Stimulated activated CD4-positive, alpha-beta T cell treated with anti-CD3 and anti-CD28 coated beads, Interleukin-15, amount 100 ng/mL, for 48 hours (primary cell): ENCODE data around the gene OSCP1.
"Not testable (repeated sequence)": the region's sequence is repeated elsewhere in the genome, so short reads cannot be mapped to it uniquely, and the experiment has no call there.

Source experiments
- DNase-seq, 2 donors: peaks; one replicate each; pipeline ENCODE4 v3.0.0-alpha.2; 2020; ENCODE audit warnings: low read depth in 2 of 2

OSCP1 gene, protein sequence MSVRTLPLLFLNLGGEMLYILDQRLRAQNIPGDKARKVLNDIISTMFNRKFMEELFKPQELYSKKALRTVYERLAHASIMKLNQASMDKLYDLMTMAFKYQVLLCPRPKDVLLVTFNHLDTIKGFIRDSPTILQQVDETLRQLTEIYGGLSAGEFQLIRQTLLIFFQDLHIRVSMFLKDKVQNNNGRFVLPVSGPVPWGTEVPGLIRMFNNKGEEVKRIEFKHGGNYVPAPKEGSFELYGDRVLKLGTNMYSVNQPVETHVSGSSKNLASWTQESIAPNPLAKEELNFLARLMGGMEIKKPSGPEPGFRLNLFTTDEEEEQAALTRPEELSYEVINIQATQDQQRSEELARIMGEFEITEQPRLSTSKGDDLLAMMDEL

DNA sequence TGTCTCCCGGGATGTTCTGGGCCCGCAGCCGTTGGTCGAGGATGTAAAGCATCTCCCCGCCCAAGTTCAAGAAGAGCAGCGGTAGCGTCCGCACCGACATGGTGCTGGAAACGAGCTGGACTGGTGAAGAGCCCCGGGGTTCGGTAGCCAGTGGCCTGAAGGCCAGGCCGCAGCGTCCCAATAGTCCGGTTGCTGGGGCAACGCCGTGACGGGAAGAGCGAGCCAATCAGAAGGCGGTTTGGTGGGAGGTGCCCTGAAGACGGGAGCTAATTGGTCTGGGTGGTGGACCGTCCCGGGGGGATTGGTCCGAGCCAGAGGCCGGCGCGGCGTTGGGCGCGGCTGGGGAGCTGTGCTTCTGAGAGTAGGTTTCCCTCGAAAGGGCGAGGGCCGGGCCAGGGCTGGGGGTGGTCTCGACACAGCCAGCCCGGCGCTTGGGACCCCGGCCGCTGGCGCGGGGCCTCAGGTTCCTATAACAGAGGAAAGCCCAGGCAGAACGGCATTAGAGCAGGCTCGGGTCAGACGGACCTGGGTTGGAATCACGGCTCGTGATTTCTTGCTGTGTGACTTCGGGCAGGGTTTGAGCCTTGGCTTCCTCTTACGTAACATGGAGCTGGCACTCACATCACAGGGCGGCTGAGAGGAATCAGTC lies at the start of gene OSCP1:
Gene OSCP1, minus strand, starts transcription at position 182 of the 649 bp plus-strand sequence. Its CDS starts 82 bp downstream, at position 100.
- DNase-seq: peak; percentile 74 to 84

DNA sequence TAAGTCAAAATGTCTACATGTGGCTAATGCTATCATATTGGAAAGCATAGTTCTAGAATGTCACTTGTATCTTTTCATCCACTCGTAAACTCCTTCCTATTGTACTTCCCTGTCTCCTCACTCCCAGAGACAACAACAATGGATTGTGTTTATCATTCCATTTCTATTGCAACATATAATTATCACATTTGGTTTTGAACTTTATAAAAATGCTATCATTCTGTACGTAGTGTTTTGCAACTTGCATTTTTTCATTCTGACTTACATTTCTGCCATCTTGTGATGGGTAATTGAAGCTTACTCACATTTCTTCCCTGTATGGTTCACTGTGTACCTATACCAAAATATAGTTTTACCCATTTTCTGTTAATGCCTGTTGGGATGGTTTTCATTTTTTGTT lies 47.0 kb upstream of the OSCP1 start:
- no peak for DNase-seq

DNA sequence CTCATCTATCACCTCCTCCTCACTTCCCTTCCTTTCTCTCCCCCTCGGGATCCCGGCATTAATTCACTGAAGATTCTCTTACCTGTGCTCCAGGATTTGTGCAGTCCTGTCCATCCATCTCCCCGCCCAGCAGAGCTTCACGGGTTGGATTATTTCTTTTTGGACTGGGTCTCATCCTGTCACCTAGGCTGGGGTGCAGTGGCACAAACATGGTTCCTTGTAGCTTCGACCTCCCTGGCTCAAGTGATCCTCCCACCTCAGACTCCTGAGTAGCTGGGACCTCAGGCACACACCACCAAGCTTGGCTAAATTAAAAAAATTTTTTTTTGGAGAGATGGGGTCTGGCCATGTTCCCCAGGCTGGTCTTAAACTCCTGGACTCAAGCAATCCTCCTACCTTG lies 44.7 kb upstream of the OSCP1 start:
- no peak for DNase-seq

DNA sequence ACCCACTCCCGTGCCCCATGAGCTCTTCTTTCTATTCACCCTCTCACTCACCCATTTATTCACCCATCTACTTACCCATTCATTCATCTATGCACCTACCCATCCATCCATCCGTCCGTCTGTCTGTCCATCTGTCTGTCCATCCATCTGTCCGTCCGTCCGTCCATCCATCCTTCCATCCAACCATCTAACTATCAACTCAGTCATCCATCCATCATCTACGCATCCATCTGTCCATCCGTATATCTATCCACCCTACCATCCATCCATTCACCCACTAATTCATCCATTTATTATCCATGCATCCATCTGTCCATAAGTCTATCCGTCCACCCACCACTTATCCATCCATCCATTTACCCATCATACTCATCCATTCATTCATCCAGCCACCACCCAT lies 43.3 kb upstream of the OSCP1 start:
- no peak for DNase-seq

DNA sequence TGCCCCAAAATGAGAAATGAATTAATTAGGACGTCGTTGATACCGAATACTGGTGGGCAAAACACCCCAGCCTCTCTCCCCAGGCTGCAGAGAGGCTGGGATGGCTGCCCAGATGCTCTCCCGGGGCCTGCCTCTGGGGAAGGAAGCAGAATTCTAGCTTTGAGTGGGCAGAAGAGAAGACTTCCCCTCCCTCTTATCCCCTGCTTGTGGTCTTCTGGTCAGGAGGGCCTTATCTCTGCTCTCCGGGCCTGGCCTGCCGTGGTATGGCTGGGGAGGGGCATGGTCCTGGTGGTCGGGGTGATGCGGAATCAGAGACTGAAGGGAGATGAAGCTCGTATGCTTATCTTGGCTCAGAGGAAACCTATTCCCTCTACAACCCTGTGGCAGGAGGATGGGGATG lies 42.2 kb upstream of the OSCP1 start:
- DNase-seq: no peak

DNA sequence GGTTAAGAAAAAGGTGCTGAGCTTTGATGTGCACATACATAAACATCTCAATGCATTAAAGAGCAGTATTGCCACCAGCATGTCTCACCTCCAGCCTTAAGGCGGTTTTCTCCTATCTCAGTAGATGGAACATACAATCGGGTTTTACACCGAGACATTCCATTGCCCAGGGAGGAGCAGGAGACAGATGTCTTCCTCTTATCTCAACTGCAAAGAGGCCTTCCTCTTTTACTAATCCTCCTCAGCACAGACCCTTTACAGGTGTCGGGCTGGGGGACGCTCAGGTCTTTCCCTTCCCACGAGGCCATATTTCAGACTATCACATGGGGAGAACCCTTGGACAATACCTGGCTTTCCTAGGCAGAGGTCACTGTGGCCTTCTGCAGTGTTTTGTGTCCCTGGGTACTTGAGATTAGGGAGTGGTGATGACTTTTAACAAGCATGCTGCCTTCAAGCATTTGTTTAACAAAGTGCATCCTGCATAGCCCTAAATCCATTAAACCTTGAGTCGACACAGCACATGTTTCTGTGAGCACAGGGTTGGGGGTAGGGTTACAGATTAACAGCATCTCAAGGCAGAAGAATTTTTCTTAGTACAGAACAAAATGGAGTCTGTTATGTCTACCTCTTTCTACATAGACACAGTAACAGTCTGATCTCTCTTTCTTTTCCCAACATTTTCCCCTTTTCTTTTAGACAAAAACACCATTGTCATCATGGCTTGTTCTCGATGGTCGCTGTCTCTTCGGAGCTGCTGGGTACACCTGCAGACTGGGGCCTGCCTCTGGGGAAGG lies 39.2 kb upstream of the OSCP1 start:
- not testable (repeated sequence) for DNase-seq

DNA sequence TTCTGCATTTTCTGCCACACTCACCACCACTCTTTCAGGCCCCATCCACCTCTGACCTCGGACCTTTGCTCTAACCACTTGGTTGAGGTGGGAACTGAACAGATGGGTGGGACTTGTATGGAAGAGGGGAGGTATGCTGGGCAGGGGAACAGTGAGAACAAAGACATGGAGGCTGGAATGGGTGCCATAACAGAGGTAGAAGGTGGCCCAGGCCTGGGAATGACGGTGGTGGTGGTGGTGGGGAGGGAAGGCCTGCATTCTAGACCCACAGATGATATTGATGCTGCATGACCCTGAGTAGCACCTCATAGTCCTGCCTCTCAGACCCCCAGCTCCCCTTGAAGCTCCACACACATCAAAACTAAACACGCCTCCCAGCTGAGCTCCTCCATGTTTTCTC lies 37.7 kb upstream of the OSCP1 start:
- no peak for DNase-seq

DNA sequence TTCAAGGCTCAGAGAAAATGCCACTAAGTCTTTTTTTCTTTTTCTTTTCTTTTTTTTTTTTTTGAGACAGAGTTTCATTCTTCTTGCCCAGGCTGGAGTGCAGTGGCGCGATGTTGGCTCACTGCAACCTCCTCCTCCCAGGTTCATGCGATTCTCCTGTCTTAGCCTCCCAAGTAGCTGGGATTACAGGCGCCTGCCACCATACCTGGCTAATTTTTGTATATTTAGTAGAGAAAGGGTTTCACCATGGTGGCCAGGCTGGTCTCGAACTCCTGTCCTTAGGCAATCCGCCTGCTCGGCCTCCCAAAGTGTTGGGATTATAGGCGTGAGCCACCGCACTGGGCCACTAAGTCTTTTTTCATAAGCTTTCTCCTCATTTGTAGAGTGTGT lies 37.1 kb upstream of the OSCP1 start:
- not testable (repeated sequence) for DNase-seq

DNA sequence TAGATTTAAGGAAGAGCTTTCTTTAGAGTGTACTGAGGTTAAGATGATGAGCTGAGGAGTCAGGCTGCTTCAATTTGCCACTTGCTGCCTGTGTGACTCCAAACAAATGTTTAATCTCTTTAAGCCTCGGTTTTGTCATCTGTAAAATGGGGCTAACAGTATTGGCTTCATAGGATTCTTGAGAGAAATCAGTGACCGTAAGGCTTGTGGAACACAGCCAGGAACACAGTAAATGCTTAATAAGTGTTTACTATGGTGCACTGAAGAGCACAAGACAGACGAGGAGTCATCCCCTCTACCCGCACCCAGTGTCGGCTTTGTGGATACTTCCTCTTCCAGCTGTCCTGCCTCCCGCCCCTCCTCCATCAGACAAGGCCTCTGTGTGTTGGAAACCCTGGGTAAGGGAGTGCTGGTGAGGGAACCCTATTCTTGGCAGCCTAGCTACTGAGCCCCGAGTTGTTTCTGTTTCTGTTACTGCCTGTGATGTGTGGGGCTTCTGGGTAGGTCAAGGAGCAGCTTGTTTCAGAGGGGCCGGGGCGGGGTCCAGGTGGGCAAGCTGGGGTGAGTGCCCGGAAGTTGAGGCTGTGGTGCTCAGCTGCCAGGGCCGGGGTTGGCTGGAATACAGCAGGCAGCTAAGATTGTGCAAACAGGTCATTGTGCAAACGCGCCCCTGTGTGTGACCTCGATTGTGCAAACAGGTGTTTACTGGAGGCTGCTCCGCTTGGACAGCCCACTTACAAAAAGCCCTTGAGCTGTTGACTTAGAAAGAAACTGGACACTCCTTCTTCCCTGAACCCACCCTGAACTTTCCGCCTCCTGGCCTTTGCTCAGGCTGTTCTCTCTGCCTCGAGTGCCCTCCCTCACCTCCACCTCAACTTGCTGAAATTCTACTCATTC lies 36.4 kb upstream of the OSCP1 start:
- DNase-seq: no peak

DNA sequence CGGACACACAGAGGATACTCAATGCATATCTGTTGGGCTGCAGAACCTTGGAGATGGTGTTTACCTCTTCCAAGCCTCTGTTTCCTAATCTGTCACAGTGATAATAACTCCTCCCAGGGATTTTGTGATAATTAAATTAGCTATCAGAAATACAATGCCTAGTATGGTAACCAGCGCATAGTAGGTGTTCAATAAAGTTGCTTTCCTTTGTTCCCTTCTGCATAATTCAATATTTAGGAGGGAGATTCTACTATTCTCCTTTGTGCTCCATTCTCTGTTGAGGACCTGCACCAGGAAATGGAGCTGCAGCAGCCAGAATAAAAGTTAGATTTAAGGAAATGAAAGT lies 35.8 kb upstream of the OSCP1 start:
- DNase-seq: no peak

DNA sequence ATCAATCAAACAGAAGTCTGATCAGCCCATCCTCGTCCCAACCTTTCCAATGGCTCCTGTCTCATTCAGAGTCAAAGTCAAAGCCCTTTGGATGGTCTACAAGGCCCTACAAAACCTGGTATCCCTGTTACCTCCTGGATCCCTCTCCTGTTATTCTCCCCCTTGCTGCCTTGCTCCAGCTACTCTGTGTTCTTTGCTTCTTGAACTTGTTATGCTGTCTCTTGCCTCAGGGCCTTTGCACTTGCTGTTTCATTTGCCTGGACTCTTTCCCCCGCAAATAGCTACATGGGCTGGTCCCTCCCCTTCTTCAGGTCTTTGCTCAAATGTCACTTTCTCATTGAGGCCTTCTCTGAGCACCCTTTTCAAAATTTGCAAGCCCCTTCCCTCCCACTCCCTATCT lies 33.8 kb upstream of the OSCP1 start:
- no peak for DNase-seq

DNA sequence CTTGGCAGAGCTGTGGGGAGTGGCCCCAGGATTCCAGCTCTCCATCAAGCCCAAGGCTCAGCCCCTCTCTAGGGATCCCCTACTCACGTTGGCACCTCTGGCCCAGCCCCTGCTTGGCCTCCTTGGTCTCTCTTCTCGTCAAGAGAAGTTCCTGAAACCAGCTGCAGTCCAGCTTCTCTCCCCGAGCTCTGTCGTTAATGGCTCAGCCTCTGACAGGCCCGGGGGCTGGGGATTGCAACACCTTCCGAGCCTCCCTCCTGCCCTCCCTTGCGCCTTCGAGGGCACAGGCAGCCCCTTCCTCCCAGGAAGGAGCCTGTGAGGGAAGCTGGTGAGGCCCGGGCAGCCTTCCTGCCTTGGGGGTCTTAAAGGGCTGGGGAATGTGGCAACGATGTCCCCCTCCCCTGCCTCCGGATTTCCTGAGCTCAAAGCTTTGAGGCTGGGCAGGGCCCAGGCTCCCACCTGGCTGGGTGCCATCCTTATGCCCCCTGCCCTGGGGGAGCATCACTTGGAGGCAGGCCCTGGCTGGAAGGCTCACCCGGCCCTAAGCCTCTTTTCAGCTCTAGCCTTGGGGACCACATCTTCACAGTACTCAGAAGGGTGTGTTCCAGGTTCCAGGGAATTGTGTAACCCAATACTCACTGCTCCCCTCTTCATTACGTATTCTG lies 32.6 kb upstream of the OSCP1 start, which contains the start of gene CSF3R:
Gene CSF3R, minus strand, starts transcription at position 190 of the 665 bp plus-strand sequence. CDS start 3,417 bp downstream, outside the sequence.
- no peak for DNase-seq

DNA sequence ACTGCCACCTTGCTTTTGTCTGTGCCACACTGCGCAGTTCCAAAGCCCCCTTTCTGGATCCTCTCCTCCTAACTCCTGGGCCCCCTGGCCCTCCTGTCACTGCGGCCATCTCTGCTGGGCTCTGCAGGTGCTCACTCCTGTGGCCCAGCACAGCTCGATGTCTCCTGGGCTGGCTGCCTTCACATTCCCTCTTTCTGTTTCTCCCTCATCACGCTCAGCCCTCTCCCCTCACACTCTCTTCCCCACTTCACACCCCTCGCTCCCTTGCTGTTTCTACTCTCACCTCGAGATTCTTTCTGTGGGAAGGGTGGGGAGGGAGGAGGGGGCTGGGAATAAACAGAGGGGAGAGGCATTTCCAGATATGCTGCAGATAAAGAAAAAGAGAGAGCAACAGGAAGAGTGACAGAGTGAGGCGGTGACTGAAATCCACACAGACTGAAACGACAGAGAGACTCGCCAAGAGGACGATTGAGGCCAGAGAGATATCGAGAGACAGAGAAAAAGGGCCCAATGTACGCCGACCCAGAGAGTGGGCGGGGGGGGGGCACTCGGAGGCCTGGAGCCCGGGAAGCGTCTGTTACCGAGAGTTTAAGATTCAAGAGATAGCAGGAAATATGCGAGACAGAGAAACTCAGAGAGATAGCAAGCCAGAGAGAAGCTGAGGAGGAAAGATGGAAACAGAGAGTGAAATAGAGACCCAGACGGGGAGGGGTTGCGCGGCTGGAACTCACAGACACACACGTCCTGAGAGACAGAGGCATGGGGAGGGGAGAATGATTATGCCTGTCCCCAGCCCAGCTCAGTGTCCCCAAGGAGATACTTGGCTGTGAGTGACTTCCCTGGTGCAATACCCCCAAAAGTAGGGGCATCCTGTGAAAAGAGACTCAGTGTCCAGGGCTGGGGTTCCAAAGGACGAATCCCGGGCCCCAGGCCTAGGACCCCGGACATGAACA lies 31.8 kb upstream of the OSCP1 start:
- DNase-seq: no peak

DNA sequence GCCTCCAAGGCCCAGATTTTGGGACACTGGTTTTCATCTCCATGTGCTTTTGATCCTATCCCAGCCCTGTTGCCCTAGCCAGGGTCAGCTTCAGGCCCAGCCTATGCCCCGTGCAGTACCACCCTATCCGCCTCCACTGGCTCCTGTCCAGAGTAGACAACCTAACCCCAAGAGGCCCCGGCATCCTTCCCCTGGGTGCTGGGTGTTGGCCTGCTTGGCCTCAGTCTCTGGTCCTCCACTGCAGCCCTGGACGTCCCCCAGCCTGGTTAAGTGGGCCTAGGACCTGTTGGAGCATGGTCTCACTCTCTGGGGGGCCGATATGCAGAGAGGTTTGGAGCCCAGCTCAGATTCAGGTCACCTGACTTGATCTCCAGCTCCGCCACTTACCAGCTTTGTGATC lies 30.8 kb upstream of the OSCP1 start:
- no peak for DNase-seq

DNA sequence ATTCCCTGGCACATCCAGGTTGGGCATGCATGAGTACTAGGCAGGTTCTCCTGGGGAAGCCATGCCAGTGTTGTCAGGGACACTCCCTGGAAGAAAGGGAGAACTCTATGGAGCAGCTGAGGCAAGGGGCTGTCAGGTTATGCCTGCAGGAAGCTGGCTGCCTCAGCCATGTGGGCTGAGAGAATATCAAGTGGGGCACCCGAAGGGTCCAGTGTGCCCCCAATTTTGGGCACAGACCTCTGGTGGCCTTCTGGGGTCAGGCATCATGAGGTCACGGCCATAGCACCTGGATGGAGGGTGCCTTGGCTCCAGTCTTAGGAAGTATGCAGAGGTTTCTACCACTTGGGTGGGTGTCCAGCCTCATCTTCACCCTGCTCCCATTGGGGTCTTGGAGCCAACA lies 29.9 kb upstream of the OSCP1 start:
- DNase-seq: no peak

DNA sequence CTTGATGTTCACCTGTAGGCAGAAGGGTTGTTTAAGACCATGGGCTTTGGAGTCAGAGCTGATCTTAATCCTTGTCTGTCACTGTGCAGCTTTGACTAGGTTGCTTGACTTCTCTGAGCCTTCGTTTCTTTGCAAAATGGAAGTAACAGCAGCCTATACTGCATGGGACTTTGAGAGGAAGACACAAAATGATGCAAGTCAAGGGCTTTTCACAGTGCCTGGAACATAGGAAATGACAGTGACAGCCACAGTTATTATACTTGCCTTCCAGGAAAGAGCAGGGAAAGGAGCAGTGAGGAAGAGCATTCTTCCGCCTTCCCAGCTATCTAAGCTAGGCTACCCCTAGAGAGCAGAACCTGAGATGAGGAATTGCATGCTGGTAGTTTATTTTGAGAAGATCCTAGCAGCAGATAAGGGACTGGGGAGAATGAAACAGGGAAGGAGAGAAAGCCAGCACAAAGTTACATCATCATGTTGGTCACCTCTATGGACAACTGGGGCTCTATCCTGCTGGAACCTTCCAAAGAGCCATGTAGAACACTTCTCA lies 29.3 kb upstream of the OSCP1 start:
- DNase-seq: no peak

DNA sequence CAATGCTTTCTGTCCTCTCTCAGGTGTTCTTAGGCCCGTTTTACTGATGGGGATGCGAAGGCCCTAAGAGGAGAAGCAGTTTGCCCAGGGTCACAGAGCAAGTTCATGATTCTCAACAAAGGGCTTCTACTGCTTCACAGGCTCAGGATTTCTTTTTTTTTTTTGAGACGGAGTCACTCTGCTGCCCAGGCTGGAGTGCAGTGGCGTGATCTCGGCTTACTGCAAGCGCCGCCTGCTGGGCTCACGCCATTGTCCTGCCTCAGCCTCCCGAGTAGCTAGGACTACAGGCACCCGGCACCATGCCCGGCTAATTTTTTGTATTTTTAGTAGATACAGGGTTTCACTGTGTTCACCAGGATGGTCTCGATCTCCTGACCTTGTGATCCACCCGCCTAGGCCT lies 27.4 kb upstream of the OSCP1 start:
- not testable (repeated sequence) for DNase-seq

DNA sequence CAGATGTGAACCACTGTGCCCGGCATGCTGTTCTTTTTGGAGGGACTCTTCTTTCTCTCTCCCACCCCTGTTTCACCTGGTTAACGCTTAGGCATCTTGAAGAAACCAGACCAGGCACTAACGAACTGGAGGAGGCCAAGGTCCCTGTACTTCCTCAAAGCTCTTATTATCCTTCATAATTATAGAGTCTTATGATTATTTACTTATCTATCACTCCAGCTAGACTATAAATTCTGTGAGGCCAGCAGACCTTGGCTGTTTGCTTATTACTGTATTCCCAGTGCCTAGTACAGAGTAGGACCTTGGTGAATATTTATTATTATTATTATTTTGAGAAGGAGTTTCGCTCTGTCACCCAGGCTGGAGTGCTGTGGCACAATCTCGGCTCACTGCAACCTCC lies 26.7 kb upstream of the OSCP1 start:
- DNase-seq: no peak

DNA sequence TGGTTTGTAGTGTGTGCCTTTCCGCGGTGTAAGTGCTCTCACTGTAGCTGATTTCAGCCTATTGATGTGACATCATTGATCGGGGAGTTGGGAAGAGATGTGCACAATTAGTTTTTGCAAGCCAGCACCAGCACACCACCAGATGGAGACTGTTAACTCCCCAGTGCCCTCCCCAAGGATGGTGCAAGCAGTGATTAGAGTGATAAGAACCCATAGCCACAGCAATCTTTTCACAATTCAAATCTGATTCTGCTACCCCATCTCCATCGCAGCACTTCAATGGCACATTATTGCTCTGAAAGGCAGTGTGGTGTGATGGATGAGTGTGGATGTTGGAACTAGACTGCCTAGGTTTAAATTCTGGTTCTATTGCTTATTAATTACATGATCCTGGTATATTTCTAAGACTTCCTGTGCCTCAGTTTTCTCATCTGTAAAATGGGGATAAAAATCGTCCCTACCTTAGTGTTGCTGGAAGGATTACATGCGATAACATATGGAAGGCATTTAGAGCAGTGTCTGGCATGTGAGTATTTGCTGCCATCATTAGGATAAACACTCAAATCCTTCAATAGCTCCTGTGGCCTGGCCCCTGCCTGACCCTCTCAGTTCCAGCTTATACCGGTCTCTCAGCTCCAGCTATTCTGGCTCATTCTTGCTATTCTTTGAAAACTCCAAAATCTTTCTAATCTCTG lies 25.8 kb upstream of the OSCP1 start:
- DNase-seq: no peak
